GM18517 (cell line): ENCODE measurements around the gene FSCN2.

Experiments used
- ATAC-seq: cut with Tn5 transposase; IDR thresholded peaks from one replicate; pipeline ENCODE4 v1.9.1; 2021; ENCODE audit warnings: mild to moderate bottlenecking, moderate library complexity; ENCODE audit not compliant: unreplicated experiment

FSCN2 gene

GRCh38 chr17:81552244-81553017 lies 24.3 kb downstream of the FSCN2 start, which contains the start of gene FAAP100:
FAAP100 (minus strand) TSS chr17:81552353; CDS start chr17:81552330, 23 bp downstream.
- peak; percentile 50 for ATAC-seq

- peak; percentile 26 for ATAC-seq
Measured at GRCh38 chr17:81553018-81553615, 24.9 kb downstream of the FSCN2 start.

GRCh38 chr17:81553616-81554181 lies 25.5 kb downstream of the FSCN2 start:
- no peak for ATAC-seq

- ATAC-seq: no peak
Measured at GRCh38 chr17:81556175-81556691, 28.1 kb downstream of the FSCN2 start.

GRCh38 chr17:81556863-81557262 lies 28.7 kb downstream of the FSCN2 start:
- no peak for ATAC-seq

- ATAC-seq: no peak
Measured at GRCh38 chr17:81557276-81558114, 29.3 kb downstream of the FSCN2 start.

GRCh38 chr17:81558115-81558468 lies 29.9 kb downstream of the FSCN2 start:
- ATAC-seq: no peak

GRCh38 chr17:81558941-81559806 lies 31.0 kb downstream of the FSCN2 start:
- no peak for ATAC-seq

GRCh38 chr17:81561494-81561885 lies 33.3 kb downstream of the FSCN2 start:
- ATAC-seq: no peak

- no peak for ATAC-seq
Measured at GRCh38 chr17:81563861-81564586, 35.8 kb downstream of the FSCN2 start.

GRCh38 chr17:81564778-81565177 lies 36.6 kb downstream of the FSCN2 start:
- ATAC-seq: no peak

GRCh38 chr17:81565231-81565630 lies 37.1 kb downstream of the FSCN2 start:
- ATAC-seq: no peak

- no peak for ATAC-seq
Measured at GRCh38 chr17:81566461-81567126, 38.4 kb downstream of the FSCN2 start.

GRCh38 chr17:81567191-81567590 lies 39.0 kb downstream of the FSCN2 start:
- no peak for ATAC-seq

GRCh38 chr17:81568416-81568815 lies 40.2 kb downstream of the FSCN2 start:
- ATAC-seq: no peak

- no peak for ATAC-seq
Measured at GRCh38 chr17:81569986-81570514, 41.9 kb downstream of the FSCN2 start.

GRCh38 chr17:81570964-81571363 lies 42.8 kb downstream of the FSCN2 start:
- no peak for ATAC-seq

GRCh38 chr17:81572563-81573168 lies 44.5 kb downstream of the FSCN2 start:
- no peak for ATAC-seq
